Fibroblast of skin of right biceps (primary cell): ENCODE data around the gene ABL1.
A peak's percentile ranks its signal among the peaks of the same experiment; 100 is the strongest.
"Not testable (repeated sequence)": the region's sequence is repeated elsewhere in the genome, so short reads cannot be mapped to it uniquely, and the experiment has no call there.

Experiments used
- DNase-seq: peaks from one replicate; pipeline ENCODE4 v3.0.0-alpha.2; 2013

The ABL1 gene

GRCh38 chr9:130825809-130826208 is 9.2 kb upstream of the ABL1 start:
- DNase-seq: no peak

GRCh38 chr9:130829762-130830161 is 5.3 kb upstream of the ABL1 start:
- DNase-seq: no peak

- DNase-seq: no peak
Measured at GRCh38 chr9:130830231-130830760, 4.8 kb upstream of the ABL1 start.

GRCh38 chr9:130831077-130831476 is 4.0 kb upstream of the ABL1 start:
- no peak for DNase-seq

- peak; percentile 74 for DNase-seq
Measured at GRCh38 chr9:130833031-130833990, 1.7 kb upstream of the ABL1 start.

- peak; percentile 69 for DNase-seq
Measured at GRCh38 chr9:130835441-130836298, 616 bp downstream of the ABL1 start.

GRCh38 chr9:130837002-130837511 is 2.0 kb downstream of the ABL1 start:
- peak; percentile 70 for DNase-seq

GRCh38 chr9:130837643-130838042 is 2.6 kb downstream of the ABL1 start:
- no peak for DNase-seq

GRCh38 chr9:130839132-130840111 is 4.4 kb downstream of the ABL1 start:
- DNase-seq: no peak

GRCh38 chr9:130842545-130842944 is 7.5 kb downstream of the ABL1 start:
- no peak for DNase-seq

GRCh38 chr9:130843049-130843908 is 8.2 kb downstream of the ABL1 start:
- DNase-seq: no peak

GRCh38 chr9:130844044-130844451 is 9.0 kb downstream of the ABL1 start:
- no peak for DNase-seq

- DNase-seq: no peak
Measured at GRCh38 chr9:130845254-130845653, 10.2 kb downstream of the ABL1 start.

- DNase-seq: peak; percentile 86
Measured at GRCh38 chr9:130845901-130846481, 10.9 kb downstream of the ABL1 start.

GRCh38 chr9:130846487-130847305 is 11.6 kb downstream of the ABL1 start:
- DNase-seq: peak; percentile 85

GRCh38 chr9:130847306-130848217 is 12.5 kb downstream of the ABL1 start:
- peak; percentile 100 for DNase-seq

- DNase-seq: not testable (repeated sequence)
Measured at GRCh38 chr9:130848514-130848913, 13.5 kb downstream of the ABL1 start.

- no peak for DNase-seq
Measured at GRCh38 chr9:130849356-130849755, 14.3 kb downstream of the ABL1 start.
